ENCODE measurements around the gene PRKACG.
A peak's percentile ranks its signal among the peaks of the same experiment; 100 is the strongest.

PRKACG gene

GRCh38 chr9:68981789-68982188 is 32.1 kb downstream of the PRKACG start:
- DNase-seq = no peak

DNA sequence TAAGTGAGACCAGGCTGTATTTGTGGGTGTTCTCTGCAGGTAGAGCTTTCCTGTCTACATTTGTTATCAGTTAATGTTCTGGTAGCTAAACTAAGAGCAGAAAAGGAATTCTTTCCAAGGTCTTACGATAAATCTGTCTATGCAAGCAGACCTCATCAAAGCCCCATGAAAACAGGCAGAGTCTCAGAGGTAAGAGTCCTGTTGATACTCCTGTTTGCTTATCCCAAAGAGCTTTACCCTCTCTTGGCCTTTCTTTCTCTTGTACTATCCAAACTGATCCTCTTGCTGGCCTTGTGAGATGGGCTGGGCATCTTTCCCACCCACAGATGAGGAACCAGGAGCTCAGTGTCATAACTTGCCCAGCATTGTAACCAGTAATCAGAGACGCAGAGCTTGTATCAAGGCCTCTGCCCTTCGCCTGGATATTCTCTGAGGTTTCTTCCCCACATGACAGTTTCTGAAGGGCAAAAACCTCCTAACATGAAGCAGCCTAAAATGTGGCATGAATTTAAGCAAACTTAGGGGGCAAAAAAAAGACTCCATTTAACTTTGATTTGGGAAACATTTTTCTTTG is 33.5 kb downstream of the PRKACG start:
- no peak for DNase-seq

GRCh38 chr9:68979538-68980314 is 34.2 kb downstream of the PRKACG start:
- DNase-seq = peak in 3 of 6 experiments; percentile 7 to 23 (median 22)

DNA sequence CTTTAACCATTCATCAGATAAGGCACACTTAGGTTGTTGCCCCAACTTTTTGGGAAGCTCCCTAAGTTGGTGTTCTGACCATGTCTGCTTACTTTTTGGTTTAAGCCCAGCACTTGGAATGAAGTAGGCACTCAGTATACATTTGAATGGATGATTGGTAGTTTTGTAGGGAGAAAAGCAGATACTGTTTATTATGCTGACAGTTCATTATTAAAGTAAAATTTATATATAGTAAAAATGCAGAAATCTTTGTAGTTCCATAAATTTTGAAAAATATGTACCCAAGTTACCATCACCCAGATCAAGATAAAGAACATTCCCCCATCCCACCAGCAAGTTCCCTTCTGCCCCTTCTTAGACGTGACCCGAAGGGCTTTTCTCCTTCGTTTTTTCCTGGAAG is 35.4 kb downstream of the PRKACG start:
- DNase-seq = no peak

- DNase-seq = no peak
These were observed 35.8 kb downstream of the PRKACG start for GRCh38 chr9:68978066-68978465.

GRCh38 chr9:68975365-68976043 is 38.4 kb downstream of the PRKACG start:
- no peak for DNase-seq

- DNase-seq = no peak
These were observed 39.0 kb downstream of the PRKACG start for GRCh38 chr9:68974901-68975300.

- DNase-seq = no peak
These were observed 39.5 kb downstream of the PRKACG start for GRCh38 chr9:68974431-68974830.

- no peak for DNase-seq
These were observed 40.3 kb downstream of the PRKACG start for GRCh38 chr9:68973619-68974018.

DNA sequence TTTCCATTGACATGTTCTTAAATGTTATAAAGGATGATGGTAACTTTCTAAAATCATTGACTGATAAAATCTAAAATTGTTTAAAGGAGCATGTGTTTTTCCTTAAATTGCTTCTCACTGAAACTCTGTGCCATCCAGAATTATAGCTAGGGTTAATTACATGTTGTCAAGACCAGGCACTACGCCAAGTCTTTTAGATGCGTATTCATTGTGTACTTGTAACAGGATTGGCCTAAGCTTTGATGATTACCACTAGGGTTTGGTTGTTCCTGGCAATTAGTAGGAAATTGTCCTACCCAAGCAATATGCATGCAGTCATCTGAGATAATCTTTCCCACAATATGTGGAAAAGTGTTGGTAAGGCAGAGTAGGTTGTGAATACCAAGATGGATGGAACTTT is 43.8 kb downstream of the PRKACG start:
- no peak for DNase-seq

- no peak for DNase-seq
These were observed 44.4 kb downstream of the PRKACG start for GRCh38 chr9:68969538-68969937.

- DNase-seq = no peak
These were observed 46.1 kb downstream of the PRKACG start for GRCh38 chr9:68967800-68968199.

DNA sequence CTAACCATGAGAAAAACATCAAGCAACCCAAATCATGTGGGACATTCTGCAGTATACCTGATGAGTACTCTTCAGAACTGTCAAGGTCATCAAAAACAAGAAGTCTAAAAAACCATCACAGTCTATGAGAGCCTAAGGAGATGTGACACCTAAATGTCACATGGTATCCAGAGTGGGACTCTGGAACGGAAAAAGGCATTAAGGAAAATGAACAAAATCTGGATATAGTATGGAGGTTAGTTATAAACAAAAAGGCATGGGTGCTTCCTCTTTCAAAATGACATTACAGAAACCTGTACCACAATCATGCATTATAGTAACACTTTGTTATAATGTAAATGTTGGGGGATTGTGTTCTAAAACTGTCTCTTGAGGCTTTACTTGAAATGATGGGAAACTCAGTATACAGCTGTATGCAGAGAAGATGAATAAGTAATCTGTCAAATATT is 47.4 kb downstream of the PRKACG start:
- no peak for DNase-seq

GRCh38 chr9:68964765-68965164 is 49.1 kb downstream of the PRKACG start:
- DNase-seq = no peak

DNA sequence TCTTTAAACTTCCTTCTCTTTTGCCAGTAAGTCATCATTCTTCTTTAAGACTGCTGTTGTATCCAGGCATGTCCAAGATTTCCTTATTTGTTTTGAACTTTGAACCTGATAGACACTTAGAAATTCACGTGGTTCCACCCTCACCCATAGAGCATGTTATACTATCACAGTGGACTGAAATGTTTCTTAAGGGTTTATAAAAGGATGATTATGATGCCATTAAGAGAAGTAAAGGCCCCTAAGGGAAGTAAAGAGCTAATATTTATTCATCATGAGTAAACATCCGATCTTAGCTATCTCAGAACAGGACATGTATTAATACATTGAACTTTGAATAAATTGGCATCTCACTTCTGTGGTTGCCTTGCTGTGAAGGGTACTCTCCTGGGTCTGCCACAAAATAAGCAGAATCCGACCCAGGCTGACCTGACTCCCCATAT is 49.8 kb downstream of the PRKACG start:
- DNase-seq = no peak

DNA sequence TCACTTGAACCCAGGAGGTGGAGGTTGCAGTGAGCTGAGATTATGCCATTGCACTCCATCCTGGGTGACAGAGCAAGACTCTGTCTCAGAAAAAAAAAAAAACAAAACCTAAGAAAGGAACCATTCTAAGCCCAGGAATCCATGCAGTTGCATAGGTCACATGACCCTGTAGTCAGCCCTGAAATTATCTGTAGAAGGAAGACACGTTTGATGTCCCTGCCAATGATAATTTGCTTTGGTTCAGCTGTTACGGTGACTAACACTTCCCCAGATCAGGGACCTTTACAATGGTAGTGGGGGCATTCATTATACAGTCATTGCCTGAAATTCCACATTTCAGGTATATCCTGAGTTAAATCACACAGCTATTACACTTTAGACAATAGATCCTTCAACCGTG is 50.5 kb downstream of the PRKACG start:
- no peak for DNase-seq

Measured in stimulated activated naive CD4-positive, alpha-beta T cell (primary cell).